Femur (tissue), 1 donor: Measurements from ENCODE around the gene TM4SF1.

Experiments used
- DNase-seq: peaks from one replicate; pipeline ENCODE4 v3.0.0-alpha.2; 2017

TM4SF1 gene

GRCh38 chr3:149377408-149378364, at the start of gene TM4SF1:
TM4SF1 (minus strand) TSS chr3:149377649; CDS start chr3:149377547, 102 bp downstream.
- peak; percentile 80 for DNase-seq

GRCh38 chr3:149426325-149426724, 48.9 kb upstream of the TM4SF1 start:
- no peak for DNase-seq

DNA sequence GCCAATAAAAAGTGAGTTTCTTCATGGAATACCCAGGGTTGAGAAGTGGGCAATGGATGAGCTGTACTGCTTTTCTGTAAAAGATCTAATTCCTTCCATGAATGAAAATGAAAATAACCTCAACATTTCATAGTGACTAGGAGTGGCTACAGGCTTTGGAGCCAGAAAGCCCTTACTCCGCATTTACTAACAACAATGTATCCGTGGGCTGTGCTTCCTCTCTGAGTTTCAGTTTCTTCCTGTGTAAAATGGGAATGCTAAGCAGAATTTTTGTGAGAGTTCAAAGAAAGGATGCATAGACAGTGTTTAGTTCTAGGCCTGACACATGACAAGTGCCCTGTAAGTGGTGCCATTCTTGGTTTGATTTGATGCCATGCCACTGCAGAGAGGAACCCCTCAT, 47.5 kb upstream of the TM4SF1 start:
- DNase-seq = no peak

GRCh38 chr3:149421764-149422163, 44.3 kb upstream of the TM4SF1 start:
- DNase-seq = no peak

DNA sequence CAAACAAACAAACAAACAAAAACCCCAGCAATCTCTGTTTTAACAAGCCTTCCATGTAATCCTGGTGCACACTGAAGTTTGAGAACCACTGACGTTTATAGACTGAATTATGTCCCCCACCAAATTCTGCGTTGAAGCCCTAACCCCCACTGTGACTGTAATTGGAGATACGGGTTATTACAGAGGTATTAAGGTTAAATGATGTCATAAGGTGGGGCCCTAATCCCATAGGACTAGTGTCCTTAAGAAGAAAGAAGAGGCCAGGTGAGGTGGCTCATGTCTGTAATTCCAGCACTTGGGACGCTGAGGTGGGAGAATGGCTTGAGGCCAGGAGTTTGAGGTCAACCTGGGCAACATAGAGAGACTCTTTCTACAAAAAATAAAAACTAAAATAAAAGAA, 42.4 kb upstream of the TM4SF1 start:
- DNase-seq = no peak

DNA sequence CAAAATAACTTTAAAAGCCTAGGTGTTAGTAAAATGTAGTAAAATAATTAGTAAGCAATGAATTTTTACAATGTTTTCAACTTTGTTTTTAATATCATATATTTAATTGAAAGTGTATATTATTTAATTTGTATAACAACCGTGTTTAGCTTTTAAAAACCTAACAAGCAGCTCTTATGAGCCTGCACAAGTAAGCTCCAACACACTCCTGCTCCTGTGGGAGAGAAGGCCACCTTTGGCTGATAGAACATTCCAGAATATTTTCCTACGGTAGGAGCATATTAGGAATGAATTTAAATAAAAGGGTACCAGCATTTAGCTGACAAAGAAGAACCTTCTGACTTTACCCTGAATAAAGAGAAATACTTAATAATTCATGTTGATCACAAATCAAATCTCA, 40.3 kb upstream of the TM4SF1 start:
- DNase-seq = no peak

DNA sequence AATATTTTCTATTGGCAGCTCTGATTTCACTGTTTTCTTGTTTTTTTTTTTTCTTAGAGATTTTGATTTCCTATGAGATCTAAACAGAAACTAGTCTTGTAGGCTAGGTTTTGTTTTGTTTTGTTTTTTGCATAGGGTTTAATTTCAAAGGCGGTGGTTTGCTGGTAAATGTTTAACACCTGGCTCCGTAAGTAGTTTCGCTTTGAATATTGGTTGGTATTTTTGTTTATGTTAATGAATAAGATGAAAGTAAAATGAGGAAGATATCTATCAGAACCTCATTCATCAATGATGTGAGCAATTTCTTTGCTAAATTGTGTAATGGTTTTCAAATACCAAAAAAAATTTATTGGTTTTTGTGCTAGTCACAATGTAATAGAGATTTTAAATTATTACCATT, 39.7 kb upstream of the TM4SF1 start:
- no peak for DNase-seq

GRCh38 chr3:149415484-149415883, 38.0 kb upstream of the TM4SF1 start:
- no peak for DNase-seq

- peak; percentile 20 for DNase-seq
These were observed 37.2 kb upstream of the TM4SF1 start for GRCh38 chr3:149414557-149415231.

DNA sequence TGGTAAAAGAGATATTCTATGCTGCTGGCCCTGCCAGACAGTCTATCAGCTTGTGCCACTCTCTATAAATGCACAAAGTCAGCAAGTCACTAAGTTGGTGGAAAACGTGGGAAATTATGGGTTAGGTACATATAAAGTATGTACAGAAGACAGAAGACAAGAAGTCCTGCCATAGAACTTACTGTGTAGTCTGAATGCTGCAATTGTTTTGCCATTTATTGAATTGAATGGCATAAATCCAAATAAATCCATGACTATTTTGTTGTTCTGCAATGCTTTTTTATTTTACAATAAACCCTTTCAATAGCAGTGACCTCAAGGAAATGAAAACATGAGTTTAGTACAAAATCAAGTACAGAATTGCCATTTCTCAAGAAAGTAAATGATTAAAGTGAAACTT, 34.1 kb upstream of the TM4SF1 start:
- no peak for DNase-seq

GRCh38 chr3:149409351-149409750, 31.9 kb upstream of the TM4SF1 start:
- no peak for DNase-seq

DNA sequence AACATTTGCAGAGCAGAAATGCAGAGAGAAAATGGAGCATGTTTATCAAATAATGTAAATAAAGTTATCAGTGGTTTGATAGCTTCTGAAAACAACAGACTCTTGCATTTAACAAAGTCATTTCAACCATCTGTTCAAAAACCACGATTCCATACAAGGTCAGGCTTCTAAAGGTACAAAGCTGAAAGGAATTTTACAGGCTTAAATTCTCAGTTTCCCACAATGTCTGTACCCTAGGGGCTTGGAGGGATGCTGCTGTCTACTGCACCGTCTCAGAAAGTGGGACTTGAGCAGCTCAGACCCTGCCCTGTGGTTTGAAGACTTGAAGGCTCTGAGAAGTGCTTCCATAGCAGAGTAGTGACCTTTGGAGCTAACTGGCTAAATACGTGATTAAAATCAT, 30.4 kb upstream of the TM4SF1 start:
- no peak for DNase-seq

GRCh38 chr3:149406244-149406752, 28.8 kb upstream of the TM4SF1 start:
- no peak for DNase-seq

GRCh38 chr3:149403443-149403842, 26.0 kb upstream of the TM4SF1 start:
- DNase-seq = no peak

GRCh38 chr3:149402481-149402880, 25.0 kb upstream of the TM4SF1 start:
- no peak for DNase-seq

- DNase-seq = no peak
These were observed 24.5 kb upstream of the TM4SF1 start for GRCh38 chr3:149401926-149402310.

DNA sequence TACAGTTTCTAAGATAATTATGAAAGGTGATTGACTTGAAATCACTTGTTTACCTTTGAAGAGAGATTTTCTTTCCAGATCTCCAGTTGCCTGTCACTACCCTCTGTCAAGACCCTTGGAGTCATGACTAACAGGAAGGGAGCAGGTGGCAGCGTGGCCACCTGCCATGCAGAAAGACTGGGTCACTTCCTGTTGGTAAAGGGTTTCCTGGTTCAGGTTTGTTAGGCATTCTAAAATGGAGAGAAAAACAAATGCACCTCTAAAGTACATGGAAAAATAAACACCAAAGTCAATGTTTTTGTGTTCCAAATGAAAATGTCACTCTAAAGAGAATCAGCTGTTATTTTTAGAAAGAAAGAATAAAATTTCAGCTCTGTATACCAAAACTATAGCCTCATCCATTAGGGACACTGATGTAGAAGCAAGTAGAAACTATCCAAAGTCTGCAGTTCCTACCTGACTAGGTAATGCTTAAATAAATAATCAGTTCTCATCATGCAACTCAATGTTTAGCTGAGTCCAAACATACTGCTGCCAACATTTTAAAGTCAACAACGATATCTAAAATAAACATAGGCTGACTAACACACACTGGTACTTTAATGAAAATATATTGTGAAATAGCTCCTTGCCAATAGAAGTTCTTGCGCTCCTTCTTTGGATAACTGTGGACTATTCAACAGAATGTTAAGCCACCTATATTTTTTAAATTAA, 23.9 kb upstream of the TM4SF1 start:
- DNase-seq = no peak

DNA sequence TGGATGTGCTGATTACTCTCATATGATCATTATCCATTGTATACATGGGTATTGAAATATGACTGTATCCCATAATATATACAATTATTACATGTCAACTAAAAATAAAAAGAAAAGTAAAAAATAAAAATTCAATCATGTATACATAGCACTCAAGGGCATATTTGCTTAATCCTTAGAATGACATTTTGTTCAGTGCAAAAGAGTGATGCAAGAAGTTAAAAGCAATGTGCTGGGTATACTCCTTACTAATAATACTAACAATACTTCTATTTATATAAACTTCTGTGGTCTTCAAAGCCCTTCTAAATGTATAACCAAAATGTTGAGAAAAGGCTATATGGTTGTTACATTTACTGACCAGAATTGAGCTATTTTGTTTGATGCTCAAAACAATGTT, 23.2 kb upstream of the TM4SF1 start:
- no peak for DNase-seq

DNA sequence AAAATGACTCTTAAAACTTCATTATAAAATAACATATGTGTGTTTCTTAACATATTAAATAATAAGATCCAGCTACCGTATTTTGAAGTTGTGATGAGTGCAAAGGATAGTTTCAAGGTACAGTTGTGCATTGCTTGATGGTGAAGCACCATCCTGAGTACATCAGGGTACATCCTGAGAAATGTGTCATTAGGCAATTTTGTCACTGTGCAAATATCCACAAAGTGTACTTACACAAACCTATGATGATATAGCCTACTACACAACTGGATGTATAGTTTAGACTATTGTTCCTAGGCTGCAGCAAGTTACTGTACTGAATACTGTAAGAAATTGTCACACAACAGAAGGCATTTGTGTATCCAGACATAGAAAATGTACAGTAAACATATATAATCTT, 20.8 kb upstream of the TM4SF1 start:
- DNase-seq = no peak

DNA sequence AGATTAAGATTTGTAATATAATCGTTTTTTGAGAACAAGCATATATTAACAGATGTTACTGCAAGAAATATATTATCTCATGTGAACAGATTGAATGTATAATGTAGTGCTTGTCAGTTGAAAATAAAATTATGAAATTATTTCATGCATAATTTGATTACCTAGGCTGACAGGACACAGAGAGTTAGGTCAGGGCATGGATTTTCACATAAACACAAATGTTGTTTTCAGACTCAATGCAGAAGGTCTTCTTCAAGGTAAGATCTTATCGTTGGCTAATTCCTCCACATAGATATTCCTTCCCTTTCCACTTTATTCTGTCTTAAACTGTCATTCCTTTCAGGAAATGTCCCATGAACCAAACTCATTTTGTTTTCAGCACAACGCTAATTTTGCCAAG, 20.1 kb upstream of the TM4SF1 start:
- DNase-seq = no peak

GRCh38 chr3:149396476-149396875, 19.0 kb upstream of the TM4SF1 start:
- DNase-seq = no peak

- DNase-seq = peak; percentile 66
These were observed 17.9 kb upstream of the TM4SF1 start for GRCh38 chr3:149395107-149396089.
